ENCODE results near the gene KIAA0513. TPM values are rescaled to one million over a fixed set of nuclear protein-coding genes. Genes with fewer than 3 reads are reported as not detected.

Gene KIAA0513
- total RNA-seq, 6 donors from 2014 or later: 21.6 to 77.5 (median 37.9) TPM

DNA sequence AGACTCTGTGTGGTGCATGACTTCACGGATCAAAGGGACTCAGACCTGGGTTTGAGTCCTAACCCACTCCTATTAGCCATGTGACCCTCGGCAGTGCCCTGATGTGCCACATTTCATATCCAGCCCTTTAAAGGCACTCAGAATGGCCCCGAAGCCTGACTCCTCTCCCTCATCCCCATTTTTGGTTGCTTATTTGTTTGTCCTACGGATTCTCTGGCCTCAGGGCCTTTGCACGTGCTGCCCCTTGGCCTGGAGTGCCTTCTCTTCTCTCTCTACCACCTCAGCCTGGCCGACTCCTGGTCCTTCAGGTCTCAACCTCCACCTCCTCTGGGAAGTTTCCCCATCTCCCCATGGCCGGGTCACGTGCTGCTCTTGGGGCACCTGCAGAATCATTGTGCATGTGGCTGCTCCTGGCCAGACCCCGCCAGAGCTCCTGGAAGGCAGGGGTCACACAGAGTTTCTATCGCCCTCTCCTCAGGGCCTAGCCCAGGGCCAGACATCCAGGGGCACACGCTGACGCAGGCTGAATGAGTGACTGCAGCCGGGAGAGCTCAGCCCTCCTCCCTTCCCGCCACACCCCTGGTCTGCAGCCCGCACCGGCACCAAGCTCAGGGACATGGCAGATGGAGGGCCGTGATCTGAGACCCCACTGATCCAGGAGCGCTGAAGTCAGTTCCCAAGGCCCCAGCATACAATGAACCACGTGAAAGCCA is 106.6 kb downstream of the KIAA0513 start:
- Histone ChIP-seq H3K36me3 (no peaks in the 10 kb centered on the region), H3K4me3 (no peak overlapping the region), H3K27ac (peak overlapping the region in 2 of 4 donors; percentile 31 to 87), H3K27me3 (no peaks in the 10 kb centered on the region), H3K4me1 (peaks cover 39 to 58% (median 48%) of the 10 kb centered on the region in 4 donors), H3K9me3 (no peaks in the 10 kb centered on the region)
- no peak for DNase-seq
- WGBS, 2 donors: 83 to 97% methylated on average over 10 to 17 of the region's 19 CpGs
- no peak for ATAC-seq (ENCODE audit: low FRiP score in 2 of 2)
- no peak for TF ChIP-seq EP300 (IDR thresholded peaks at IDR 0.05)
- no peak for TF ChIP-seq POLR2AphosphoS5 (IDR thresholded peaks at IDR 0.05)
- TF ChIP-seq, protein P1, sequence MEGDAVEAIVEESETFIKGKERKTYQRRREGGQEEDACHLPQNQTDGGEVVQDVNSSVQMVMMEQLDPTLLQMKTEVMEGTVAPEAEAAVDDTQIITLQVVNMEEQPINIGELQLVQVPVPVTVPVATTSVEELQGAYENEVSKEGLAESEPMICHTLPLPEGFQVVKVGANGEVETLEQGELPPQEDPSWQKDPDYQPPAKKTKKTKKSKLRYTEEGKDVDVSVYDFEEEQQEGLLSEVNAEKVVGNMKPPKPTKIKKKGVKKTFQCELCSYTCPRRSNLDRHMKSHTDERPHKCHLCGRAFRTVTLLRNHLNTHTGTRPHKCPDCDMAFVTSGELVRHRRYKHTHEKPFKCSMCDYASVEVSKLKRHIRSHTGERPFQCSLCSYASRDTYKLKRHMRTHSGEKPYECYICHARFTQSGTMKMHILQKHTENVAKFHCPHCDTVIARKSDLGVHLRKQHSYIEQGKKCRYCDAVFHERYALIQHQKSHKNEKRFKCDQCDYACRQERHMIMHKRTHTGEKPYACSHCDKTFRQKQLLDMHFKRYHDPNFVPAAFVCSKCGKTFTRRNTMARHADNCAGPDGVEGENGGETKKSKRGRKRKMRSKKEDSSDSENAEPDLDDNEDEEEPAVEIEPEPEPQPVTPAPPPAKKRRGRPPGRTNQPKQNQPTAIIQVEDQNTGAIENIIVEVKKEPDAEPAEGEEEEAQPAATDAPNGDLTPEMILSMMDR (IDR thresholded peaks at IDR 0.05): no peak

DNA sequence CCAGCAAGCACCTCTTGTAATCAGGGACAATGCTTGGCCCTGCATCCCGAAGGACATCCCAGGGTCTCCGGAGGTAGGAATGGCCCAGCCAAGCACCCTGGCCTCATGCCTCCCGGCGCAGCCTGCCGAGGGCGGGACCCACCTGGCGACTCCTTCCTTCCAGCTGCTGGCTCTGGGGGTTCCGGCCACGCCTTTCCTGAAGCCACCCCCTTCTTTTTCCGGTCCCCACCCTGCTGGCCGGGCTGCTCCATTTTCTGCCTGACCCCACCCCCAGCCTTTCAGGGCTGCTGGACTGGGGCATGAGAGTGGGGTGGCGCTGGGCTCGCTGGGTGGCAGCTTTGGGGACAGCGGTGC is 107.2 kb downstream of the KIAA0513 start:
- Histone ChIP-seq H3K27me3 (no peaks in the 10 kb centered on the region), H3K4me3 (no peak overlapping the region), H3K4me1 (peaks cover 35 to 55% (median 45%) of the 10 kb centered on the region in 4 donors), H3K9me3 (no peaks in the 10 kb centered on the region), H3K27ac (peak overlapping the region in 3 of 4 donors; percentile 14 to 87 (median 71)), H3K36me3 (no peaks in the 10 kb centered on the region)
- DNase-seq: peak in 1 of 2 donors; percentile 82
- WGBS, 2 donors: 69 to 72% methylated on average over 11 to 14 of the region's 14 CpGs
- TF ChIP-seq POLR2AphosphoS5 (IDR thresholded peaks at IDR 0.05) (peak in 1 of 2 donors; percentile 78), EP300 (IDR thresholded peaks at IDR 0.05) (peak in 1 of 4 donors; percentile 17)
- TF ChIP-seq, protein P1 (IDR thresholded peaks at IDR 0.05): no peak
- no peak for ATAC-seq (ENCODE audit: low FRiP score in 2 of 2)

DNA sequence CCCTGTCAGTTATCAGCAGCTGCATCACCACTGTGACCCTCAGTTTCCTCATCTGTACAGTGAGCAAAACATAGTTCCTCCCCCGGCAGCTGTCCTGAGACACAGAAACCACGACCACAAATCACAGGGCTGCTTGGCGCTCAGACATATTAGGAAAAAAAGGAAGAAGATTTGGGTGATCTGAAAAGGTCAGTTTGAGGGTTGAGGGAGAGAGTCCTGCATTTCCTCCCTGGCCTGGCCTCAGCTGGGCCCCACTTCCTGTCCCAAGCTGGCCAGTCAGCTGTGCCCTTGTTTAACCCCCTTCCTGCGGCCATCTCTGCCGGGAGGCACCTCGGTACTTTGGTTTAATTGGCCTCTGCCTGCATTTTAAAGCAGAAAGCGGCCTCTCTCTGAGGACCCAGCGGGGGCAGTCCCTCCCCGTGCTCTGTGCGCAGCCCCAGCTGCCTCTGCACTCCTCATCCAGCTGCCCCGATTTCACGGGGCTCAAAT is 108.7 kb downstream of the KIAA0513 start:
- 40 to 46% methylated on average over 12 of the region's 12 CpGs for WGBS, 2 donors
- Histone ChIP-seq H3K36me3 (no peaks in the 10 kb centered on the region), H3K9me3 (no peaks in the 10 kb centered on the region), H3K4me1 (peaks cover 28 to 40% (median 33%) of the 10 kb centered on the region in 4 donors), H3K27ac (peak overlapping the region; percentile 67 to 89 (median 80)), H3K27me3 (no peaks in the 10 kb centered on the region), H3K4me3 (peak overlapping the region in 2 of 4 donors; percentile 25 to 38)
- DNase-seq (peak in 1 of 2 donors; percentile 67), ATAC-seq (ENCODE audit: low FRiP score in 2 of 2) (peak; percentile 46 to 69)
- TF ChIP-seq POLR2A (IDR thresholded peaks at IDR 0.05) (no peak), POLR2AphosphoS5 (IDR thresholded peaks at IDR 0.05) (peak in 1 of 2 donors; percentile 39), EP300 (IDR thresholded peaks at IDR 0.05) (no peak)
- TF ChIP-seq, protein P1 (IDR thresholded peaks at IDR 0.05): no peak

DNA sequence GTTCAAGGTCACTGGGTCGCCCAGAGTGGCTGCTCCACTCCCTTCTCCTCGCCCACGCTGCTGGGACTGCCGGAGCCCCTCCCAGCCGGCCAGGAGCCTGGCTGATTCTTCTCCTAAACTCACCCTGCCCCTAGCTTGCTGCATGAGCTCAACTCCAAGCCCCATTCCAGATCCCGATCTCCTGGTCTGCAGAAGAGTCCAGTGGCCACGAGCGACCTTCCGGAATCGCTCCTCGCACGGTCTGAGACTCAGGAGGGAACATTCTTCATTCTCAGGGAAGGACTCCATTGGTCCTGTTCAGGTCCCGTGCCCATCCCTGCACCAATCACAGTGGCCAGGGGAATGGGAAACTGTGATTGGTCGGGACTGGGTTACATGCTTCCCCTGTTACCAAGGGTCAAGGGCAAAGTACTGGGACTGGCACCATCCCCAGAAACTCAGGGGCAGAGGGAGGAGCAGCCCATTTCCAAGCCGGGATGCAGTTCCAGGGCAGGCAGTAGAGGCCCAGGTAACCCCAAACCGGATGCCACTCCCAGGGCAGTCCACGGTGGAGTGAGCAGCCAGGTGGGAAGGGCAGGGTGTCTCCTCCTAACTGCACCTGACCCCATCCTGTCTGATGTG is 109.2 kb downstream of the KIAA0513 start:
- 61 to 64% methylated on average over 14 to 17 of the region's 17 CpGs for WGBS, 2 donors
- TF ChIP-seq POLR2AphosphoS5 (IDR thresholded peaks at IDR 0.05) (no peak), POLR2A (IDR thresholded peaks at IDR 0.05) (no peak), EP300 (IDR thresholded peaks at IDR 0.05) (no peak)
- TF ChIP-seq, protein P1 (IDR thresholded peaks at IDR 0.05): no peak
- Histone ChIP-seq H3K4me1 (peaks cover 28 to 39% (median 33%) of the 10 kb centered on the region in 4 donors), H3K4me3 (peak overlapping the region in 3 of 4 donors; percentile 18 to 45 (median 38)), H3K27me3 (no peaks in the 10 kb centered on the region), H3K27ac (peak overlapping the region; percentile 67 to 89 (median 80)), H3K36me3 (no peaks in the 10 kb centered on the region), H3K9me3 (no peaks in the 10 kb centered on the region)
- ATAC-seq (ENCODE audit: low FRiP score in 2 of 2): peak; percentile 54 to 77
- DNase-seq: no peak
